ENCODE results near the gene OPA1. TPM values are rescaled to one million over a fixed set of nuclear protein-coding genes. Genes with fewer than 3 reads are reported as not detected.

Gene OPA1
- total and polyA plus RNA-seq, 2 of the 8 experiments (the other 6 are each of a cell fraction or from before 2014, with no cell fraction given): 20.3 to 109 TPM

DNA sequence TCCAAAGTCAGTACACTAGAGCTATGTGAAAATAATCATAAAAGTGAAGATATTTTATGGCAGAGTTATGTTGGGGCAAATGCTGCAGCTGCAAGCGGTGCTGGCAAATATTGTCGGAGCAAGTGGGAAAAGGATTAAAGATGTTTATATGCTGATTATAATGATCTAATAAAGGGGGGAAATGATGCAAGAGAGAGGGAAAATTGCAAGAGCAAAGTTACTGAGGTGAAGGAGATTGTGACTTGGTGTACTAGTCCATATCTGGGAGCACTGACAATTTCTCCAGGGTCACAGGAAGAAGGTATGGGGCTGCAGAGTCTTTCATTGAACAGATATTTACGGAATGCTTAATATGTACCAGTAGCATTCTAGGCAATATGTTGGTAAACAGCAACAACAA lies 45.8 kb downstream of the OPA1 start (continued):
- TF ChIP-seq, protein P1, sequence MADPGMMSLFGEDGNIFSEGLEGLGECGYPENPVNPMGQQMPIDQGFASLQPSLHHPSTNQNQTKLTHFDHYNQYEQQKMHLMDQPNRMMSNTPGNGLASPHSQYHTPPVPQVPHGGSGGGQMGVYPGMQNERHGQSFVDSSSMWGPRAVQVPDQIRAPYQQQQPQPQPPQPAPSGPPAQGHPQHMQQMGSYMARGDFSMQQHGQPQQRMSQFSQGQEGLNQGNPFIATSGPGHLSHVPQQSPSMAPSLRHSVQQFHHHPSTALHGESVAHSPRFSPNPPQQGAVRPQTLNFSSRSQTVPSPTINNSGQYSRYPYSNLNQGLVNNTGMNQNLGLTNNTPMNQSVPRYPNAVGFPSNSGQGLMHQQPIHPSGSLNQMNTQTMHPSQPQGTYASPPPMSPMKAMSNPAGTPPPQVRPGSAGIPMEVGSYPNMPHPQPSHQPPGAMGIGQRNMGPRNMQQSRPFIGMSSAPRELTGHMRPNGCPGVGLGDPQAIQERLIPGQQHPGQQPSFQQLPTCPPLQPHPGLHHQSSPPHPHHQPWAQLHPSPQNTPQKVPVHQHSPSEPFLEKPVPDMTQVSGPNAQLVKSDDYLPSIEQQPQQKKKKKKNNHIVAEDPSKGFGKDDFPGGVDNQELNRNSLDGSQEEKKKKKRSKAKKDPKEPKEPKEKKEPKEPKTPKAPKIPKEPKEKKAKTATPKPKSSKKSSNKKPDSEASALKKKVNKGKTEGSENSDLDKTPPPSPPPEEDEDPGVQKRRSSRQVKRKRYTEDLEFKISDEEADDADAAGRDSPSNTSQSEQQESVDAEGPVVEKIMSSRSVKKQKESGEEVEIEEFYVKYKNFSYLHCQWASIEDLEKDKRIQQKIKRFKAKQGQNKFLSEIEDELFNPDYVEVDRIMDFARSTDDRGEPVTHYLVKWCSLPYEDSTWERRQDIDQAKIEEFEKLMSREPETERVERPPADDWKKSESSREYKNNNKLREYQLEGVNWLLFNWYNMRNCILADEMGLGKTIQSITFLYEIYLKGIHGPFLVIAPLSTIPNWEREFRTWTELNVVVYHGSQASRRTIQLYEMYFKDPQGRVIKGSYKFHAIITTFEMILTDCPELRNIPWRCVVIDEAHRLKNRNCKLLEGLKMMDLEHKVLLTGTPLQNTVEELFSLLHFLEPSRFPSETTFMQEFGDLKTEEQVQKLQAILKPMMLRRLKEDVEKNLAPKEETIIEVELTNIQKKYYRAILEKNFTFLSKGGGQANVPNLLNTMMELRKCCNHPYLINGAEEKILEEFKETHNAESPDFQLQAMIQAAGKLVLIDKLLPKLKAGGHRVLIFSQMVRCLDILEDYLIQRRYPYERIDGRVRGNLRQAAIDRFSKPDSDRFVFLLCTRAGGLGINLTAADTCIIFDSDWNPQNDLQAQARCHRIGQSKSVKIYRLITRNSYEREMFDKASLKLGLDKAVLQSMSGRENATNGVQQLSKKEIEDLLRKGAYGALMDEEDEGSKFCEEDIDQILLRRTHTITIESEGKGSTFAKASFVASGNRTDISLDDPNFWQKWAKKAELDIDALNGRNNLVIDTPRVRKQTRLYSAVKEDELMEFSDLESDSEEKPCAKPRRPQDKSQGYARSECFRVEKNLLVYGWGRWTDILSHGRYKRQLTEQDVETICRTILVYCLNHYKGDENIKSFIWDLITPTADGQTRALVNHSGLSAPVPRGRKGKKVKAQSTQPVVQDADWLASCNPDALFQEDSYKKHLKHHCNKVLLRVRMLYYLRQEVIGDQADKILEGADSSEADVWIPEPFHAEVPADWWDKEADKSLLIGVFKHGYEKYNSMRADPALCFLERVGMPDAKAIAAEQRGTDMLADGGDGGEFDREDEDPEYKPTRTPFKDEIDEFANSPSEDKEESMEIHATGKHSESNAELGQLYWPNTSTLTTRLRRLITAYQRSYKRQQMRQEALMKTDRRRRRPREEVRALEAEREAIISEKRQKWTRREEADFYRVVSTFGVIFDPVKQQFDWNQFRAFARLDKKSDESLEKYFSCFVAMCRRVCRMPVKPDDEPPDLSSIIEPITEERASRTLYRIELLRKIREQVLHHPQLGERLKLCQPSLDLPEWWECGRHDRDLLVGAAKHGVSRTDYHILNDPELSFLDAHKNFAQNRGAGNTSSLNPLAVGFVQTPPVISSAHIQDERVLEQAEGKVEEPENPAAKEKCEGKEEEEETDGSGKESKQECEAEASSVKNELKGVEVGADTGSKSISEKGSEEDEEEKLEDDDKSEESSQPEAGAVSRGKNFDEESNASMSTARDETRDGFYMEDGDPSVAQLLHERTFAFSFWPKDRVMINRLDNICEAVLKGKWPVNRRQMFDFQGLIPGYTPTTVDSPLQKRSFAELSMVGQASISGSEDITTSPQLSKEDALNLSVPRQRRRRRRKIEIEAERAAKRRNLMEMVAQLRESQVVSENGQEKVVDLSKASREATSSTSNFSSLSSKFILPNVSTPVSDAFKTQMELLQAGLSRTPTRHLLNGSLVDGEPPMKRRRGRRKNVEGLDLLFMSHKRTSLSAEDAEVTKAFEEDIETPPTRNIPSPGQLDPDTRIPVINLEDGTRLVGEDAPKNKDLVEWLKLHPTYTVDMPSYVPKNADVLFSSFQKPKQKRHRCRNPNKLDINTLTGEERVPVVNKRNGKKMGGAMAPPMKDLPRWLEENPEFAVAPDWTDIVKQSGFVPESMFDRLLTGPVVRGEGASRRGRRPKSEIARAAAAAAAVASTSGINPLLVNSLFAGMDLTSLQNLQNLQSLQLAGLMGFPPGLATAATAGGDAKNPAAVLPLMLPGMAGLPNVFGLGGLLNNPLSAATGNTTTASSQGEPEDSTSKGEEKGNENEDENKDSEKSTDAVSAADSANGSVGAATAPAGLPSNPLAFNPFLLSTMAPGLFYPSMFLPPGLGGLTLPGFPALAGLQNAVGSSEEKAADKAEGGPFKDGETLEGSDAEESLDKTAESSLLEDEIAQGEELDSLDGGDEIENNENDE (IDR thresholded peaks at IDR 0.05; ENCODE audit: insufficient replicate concordance, low read length): no peak
- no peak for TF ChIP-seq NANOG (IDR thresholded peaks at IDR 0.05; ENCODE audit: insufficient read depth, low read depth, low read length, poor library complexity, severe bottlenecking)
- TF ChIP-seq CREB1 (IDR thresholded peaks at IDR 0.05): no peak
- no peak for TF ChIP-seq JUND (IDR thresholded peaks at IDR 0.05; ENCODE audit: low read length)

Data from H1 (cell line).